Epithelial cell of esophagus (primary cell): ENCODE measurements around the gene TBC1D9B.

Experiments used
- DNase-seq: peaks from one replicate; pipeline ENCODE4 v3.0.0; 2010; ENCODE audit warnings: low read depth
- H3K4me3 ChIP-seq: 2 replicates; pipeline ENCODE4 v1.5.1; 2011; ENCODE audit warnings: mild to moderate bottlenecking, low read length, control low read depth
- CTCF ChIP-seq: IDR thresholded peaks from 2 replicates; pipeline ENCODE4 v1.5.1; 2011; ENCODE audit warnings: low read depth, mild to moderate bottlenecking, low read length, control low read depth, inconsistent platforms; ENCODE audit not compliant: insufficient read depth; ENCODE audit errors: missing control alignments

Gene TBC1D9B

GRCh38 chr5:179908528-179908927, 831 bp upstream of the TBC1D9B start:
- no peak for TF ChIP-seq CTCF
- DNase-seq: no peak
- no peak overlapping the region for H3K4me3 ChIP-seq

- DNase-seq: peak; percentile 42
- H3K4me3 ChIP-seq: peak overlapping the region; percentile 82
- TF ChIP-seq CTCF: no peak
Measured at GRCh38 chr5:179906795-179907555, 722 bp downstream of the TBC1D9B start.

GRCh38 chr5:179906294-179906794, 1.4 kb downstream of the TBC1D9B start:
- no peak for TF ChIP-seq CTCF
- no peak for DNase-seq
- peak overlapping the region; percentile 82 for H3K4me3 ChIP-seq

- DNase-seq: no peak
- TF ChIP-seq CTCF: no peak
- no peak overlapping the region for H3K4me3 ChIP-seq
Measured at GRCh38 chr5:179905161-179905560, 2.5 kb downstream of the TBC1D9B start.

GRCh38 chr5:179904463-179905160, 3.1 kb downstream of the TBC1D9B start:
- no peak for TF ChIP-seq CTCF
- no peak for DNase-seq
- no peak overlapping the region for H3K4me3 ChIP-seq

GRCh38 chr5:179902763-179903158, 4.9 kb downstream of the TBC1D9B start:
- TF ChIP-seq CTCF: no peak
- H3K4me3 ChIP-seq: no peak overlapping the region
- DNase-seq: no peak
